ENCODE measurements around the gene CRTC1. TPM values are rescaled to one million over a fixed set of nuclear protein-coding genes. Genes with fewer than 3 reads are reported as not detected.

The CRTC1 gene
- total RNA-seq, 1 experiment from 2014 or later: 12.3 TPM

DNA sequence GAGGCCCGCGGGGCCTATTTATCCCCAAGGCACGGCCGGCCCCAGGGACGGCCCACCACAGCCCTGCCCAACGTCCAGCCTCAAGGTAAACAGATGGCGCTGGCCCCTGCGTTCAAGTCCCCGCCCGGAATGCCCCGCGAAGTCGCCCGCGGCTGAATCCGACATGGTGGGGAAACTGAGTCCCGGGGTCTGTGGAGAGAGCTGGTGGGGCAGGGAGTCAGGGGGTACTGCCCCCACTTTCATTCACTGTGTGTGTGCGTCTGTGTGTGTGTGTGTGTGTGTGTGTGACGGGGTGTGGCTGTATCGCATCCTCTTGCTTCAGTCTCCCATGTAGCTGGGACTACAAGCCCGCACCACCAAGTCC is 107.8 kb downstream of the CRTC1 start (continued):
- TF ChIP-seq, protein P1, sequence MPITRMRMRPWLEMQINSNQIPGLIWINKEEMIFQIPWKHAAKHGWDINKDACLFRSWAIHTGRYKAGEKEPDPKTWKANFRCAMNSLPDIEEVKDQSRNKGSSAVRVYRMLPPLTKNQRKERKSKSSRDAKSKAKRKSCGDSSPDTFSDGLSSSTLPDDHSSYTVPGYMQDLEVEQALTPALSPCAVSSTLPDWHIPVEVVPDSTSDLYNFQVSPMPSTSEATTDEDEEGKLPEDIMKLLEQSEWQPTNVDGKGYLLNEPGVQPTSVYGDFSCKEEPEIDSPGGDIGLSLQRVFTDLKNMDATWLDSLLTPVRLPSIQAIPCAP (CRISPR knock-in tag; IDR thresholded peaks at IDR 0.05): no peak

DNA sequence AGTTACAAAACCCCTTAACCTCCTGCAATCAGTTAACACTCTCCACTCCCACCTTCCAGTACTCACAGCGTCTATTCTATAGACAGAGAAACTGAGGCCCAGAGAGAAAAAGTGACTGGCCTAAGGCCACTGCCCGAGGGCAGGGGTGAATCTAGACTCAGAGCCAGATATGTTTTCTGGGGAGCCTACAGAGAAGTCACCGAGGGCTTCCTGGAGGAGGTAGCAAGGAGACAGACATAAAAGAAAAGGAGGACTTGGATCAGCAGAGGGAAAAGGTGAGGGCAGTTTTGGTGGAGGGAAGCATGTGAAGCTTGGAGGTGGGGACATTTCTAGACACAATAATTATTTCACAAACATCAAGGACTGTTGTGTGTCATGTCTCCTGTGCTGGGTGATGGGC is 109.2 kb downstream of the CRTC1 start:
- Mint-ChIP-seq H3K27ac (no peak overlapping the region), H3K9me3 (no peaks in the 10 kb centered on the region), H3K4me3 (no peak overlapping the region), H3K27me3 (ENCODE audit: low read depth) (peaks cover 91% of the 10 kb centered on the region), H3K4me1 (peaks cover 11% of the 10 kb centered on the region), H3K36me3 (no peaks in the 10 kb centered on the region)
- ChIA-PET POLR2A (no interaction called here), CTCF (interaction anchor here (1.1 to 1.4 kb wide), 2 partner anchors 39 to 54 kb away, joined by 4 to 7 read pairs; partner anchors contain the start of gene UPF1)
- DNase-seq (ENCODE audit: low spot score): no peak
- TF ChIP-seq, protein P2, sequence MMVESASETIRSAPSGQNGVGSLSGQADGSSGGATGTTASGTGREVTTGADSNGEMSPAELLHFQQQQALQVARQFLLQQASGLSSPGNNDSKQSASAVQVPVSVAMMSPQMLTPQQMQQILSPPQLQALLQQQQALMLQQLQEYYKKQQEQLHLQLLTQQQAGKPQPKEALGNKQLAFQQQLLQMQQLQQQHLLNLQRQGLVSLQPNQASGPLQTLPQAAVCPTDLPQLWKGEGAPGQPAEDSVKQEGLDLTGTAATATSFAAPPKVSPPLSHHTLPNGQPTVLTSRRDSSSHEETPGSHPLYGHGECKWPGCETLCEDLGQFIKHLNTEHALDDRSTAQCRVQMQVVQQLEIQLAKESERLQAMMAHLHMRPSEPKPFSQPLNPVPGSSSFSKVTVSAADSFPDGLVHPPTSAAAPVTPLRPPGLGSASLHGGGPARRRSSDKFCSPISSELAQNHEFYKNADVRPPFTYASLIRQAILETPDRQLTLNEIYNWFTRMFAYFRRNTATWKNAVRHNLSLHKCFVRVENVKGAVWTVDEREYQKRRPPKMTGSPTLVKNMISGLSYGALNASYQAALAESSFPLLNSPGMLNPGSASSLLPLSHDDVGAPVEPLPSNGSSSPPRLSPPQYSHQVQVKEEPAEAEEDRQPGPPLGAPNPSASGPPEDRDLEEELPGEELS (CRISPR knock-in tag; IDR thresholded peaks at IDR 0.05): no peak
- no peak for TF ChIP-seq RORB (CRISPR knock-in tag; IDR thresholded peaks at IDR 0.05)
- TF ChIP-seq, protein P3, sequence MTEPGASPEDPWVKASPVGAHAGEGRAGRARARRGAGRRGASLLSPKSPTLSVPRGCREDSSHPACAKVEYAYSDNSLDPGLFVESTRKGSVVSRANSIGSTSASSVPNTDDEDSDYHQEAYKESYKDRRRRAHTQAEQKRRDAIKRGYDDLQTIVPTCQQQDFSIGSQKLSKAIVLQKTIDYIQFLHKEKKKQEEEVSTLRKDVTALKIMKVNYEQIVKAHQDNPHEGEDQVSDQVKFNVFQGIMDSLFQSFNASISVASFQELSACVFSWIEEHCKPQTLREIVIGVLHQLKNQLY (CRISPR knock-in tag; IDR thresholded peaks at IDR 0.05): no peak
- TF ChIP-seq, protein P4, sequence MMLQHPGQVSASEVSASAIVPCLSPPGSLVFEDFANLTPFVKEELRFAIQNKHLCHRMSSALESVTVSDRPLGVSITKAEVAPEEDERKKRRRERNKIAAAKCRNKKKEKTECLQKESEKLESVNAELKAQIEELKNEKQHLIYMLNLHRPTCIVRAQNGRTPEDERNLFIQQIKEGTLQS (CRISPR knock-in tag; conservative IDR thresholded peaks at IDR 0.05): no peak
- TF ChIP-seq ZNF317 (CRISPR knock-in tag; IDR thresholded peaks at IDR 0.05; ENCODE audit: borderline replicate concordance, low read depth): no peak
- TF ChIP-seq ZNF121 (CRISPR knock-in tag; IDR thresholded peaks at IDR 0.05): no peak
- TF ChIP-seq SOX15 (CRISPR knock-in tag; IDR thresholded peaks at IDR 0.05): no peak
- no peak for TF ChIP-seq MXD4 (CRISPR knock-in tag; IDR thresholded peaks at IDR 0.05; ENCODE audit: borderline replicate concordance)
- TF ChIP-seq, protein P5, sequence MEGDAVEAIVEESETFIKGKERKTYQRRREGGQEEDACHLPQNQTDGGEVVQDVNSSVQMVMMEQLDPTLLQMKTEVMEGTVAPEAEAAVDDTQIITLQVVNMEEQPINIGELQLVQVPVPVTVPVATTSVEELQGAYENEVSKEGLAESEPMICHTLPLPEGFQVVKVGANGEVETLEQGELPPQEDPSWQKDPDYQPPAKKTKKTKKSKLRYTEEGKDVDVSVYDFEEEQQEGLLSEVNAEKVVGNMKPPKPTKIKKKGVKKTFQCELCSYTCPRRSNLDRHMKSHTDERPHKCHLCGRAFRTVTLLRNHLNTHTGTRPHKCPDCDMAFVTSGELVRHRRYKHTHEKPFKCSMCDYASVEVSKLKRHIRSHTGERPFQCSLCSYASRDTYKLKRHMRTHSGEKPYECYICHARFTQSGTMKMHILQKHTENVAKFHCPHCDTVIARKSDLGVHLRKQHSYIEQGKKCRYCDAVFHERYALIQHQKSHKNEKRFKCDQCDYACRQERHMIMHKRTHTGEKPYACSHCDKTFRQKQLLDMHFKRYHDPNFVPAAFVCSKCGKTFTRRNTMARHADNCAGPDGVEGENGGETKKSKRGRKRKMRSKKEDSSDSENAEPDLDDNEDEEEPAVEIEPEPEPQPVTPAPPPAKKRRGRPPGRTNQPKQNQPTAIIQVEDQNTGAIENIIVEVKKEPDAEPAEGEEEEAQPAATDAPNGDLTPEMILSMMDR (IDR thresholded peaks at IDR 0.05): no peak
- TF ChIP-seq JAZF1 (CRISPR knock-in tag; IDR thresholded peaks at IDR 0.05): no peak
- TF ChIP-seq MYBL2 (CRISPR knock-in tag; IDR thresholded peaks at IDR 0.05): no peak
- TF ChIP-seq, protein P6, sequence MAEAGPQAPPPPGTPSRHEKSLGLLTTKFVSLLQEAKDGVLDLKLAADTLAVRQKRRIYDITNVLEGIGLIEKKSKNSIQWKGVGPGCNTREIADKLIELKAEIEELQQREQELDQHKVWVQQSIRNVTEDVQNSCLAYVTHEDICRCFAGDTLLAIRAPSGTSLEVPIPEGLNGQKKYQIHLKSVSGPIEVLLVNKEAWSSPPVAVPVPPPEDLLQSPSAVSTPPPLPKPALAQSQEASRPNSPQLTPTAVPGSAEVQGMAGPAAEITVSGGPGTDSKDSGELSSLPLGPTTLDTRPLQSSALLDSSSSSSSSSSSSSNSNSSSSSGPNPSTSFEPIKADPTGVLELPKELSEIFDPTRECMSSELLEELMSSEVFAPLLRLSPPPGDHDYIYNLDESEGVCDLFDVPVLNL (CRISPR knock-in tag; IDR thresholded peaks at IDR 0.05; ENCODE audit: borderline replicate concordance, low read depth): no peak
- TF ChIP-seq, protein P7, sequence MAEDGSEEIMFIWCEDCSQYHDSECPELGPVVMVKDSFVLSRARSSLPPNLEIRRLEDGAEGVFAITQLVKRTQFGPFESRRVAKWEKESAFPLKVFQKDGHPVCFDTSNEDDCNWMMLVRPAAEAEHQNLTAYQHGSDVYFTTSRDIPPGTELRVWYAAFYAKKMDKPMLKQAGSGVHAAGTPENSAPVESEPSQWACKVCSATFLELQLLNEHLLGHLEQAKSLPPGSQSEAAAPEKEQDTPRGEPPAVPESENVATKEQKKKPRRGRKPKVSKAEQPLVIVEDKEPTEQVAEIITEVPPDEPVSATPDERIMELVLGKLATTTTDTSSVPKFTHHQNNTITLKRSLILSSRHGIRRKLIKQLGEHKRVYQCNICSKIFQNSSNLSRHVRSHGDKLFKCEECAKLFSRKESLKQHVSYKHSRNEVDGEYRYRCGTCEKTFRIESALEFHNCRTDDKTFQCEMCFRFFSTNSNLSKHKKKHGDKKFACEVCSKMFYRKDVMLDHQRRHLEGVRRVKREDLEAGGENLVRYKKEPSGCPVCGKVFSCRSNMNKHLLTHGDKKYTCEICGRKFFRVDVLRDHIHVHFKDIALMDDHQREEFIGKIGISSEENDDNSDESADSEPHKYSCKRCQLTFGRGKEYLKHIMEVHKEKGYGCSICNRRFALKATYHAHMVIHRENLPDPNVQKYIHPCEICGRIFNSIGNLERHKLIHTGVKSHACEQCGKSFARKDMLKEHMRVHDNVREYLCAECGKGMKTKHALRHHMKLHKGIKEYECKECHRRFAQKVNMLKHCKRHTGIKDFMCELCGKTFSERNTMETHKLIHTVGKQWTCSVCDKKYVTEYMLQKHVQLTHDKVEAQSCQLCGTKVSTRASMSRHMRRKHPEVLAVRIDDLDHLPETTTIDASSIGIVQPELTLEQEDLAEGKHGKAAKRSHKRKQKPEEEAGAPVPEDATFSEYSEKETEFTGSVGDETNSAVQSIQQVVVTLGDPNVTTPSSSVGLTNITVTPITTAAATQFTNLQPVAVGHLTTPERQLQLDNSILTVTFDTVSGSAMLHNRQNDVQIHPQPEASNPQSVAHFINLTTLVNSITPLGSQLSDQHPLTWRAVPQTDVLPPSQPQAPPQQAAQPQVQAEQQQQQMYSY (CRISPR knock-in tag; IDR thresholded peaks at IDR 0.05): no peak
- TF ChIP-seq, protein P8, sequence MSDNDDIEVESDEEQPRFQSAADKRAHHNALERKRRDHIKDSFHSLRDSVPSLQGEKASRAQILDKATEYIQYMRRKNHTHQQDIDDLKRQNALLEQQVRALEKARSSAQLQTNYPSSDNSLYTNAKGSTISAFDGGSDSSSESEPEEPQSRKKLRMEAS (CRISPR knock-in tag; IDR thresholded peaks at IDR 0.05): no peak
- no peak for TF ChIP-seq KAT7 (CRISPR knock-in tag; IDR thresholded peaks at IDR 0.05; ENCODE audit: borderline replicate concordance)
- TF ChIP-seq, protein P9, sequence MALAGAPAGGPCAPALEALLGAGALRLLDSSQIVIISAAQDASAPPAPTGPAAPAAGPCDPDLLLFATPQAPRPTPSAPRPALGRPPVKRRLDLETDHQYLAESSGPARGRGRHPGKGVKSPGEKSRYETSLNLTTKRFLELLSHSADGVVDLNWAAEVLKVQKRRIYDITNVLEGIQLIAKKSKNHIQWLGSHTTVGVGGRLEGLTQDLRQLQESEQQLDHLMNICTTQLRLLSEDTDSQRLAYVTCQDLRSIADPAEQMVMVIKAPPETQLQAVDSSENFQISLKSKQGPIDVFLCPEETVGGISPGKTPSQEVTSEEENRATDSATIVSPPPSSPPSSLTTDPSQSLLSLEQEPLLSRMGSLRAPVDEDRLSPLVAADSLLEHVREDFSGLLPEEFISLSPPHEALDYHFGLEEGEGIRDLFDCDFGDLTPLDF (CRISPR knock-in tag; IDR thresholded peaks at IDR 0.05): no peak
- no peak for TF ChIP-seq ATF1 (CRISPR knock-in tag; IDR thresholded peaks at IDR 0.05)
- TF ChIP-seq ZBTB21 (CRISPR knock-in tag; IDR thresholded peaks at IDR 0.05; ENCODE audit: borderline replicate concordance): no peak
- no peak for ATAC-seq
